HEK293T (cell line): Measurements from ENCODE around the gene RNF213.

ENCODE experiments used
- CTBP1 ChIP-seq: fragments of 450-650 bp; IDR thresholded peaks from 2 replicates; pipeline ENCODE4 v1.6.1; 2016; ENCODE audit warnings: borderline replicate concordance
- FOXA1 ChIP-seq: fragments of 450-650 bp; IDR thresholded peaks from 2 replicates; pipeline ENCODE4 v1.6.1; 2016; ENCODE audit warnings: mild to moderate bottlenecking
- FOXK2 ChIP-seq: fragments of 450-650 bp; IDR thresholded peaks from 2 replicates; pipeline ENCODE4 v1.6.1; 2016; ENCODE audit warnings: mild to moderate bottlenecking
- FOXM1 ChIP-seq: fragments of 450-650 bp; IDR thresholded peaks from 2 replicates; pipeline ENCODE4 v1.6.1; 2017; ENCODE audit warnings: mild to moderate bottlenecking, borderline replicate concordance
- NFRKB ChIP-seq: fragments of 450-650 bp; IDR thresholded peaks from 2 replicates; pipeline ENCODE4 v1.6.1; 2016; ENCODE audit warnings: mild to moderate bottlenecking, moderate library complexity
- SP1 ChIP-seq: fragments of 450-650 bp; IDR thresholded peaks from 2 replicates; pipeline ENCODE4 v1.6.1; 2017
- SUZ12 ChIP-seq: fragments of 450-650 bp; IDR thresholded peaks from 2 replicates; pipeline ENCODE4 v1.6.1; 2016; ENCODE audit warnings: mild to moderate bottlenecking
- TARDBP ChIP-seq: fragments of 450-650 bp; IDR thresholded peaks from 2 replicates; pipeline ENCODE4 v1.6.1; 2016
- TF ChIP-seq, protein P1 (sequence below): fragments of 450-650 bp; IDR thresholded peaks from 2 replicates; pipeline ENCODE4 v1.6.1; 2016

DNA sequence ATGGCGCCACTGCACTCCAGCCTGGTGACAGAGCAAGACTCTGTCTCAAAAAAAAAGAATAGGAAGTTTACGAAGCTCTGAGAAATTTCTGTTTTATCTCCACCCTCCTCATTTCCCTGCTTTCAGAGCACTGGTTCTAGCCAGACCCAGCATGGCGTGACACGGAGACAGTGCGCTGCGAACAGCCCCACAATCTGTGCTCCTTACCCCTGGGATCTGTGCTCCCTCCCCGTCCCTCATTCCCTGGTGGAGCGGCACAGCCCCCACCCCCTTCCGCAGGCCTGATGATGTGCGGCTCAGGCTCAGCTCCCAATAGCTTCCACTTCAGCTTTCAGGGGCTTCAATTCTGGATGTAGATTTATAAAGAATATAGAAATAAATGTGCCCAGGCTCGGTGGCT is 98.2 kb downstream of the RNF213 start:
- TF ChIP-seq TARDBP (no peak), CTBP1 (no peak), FOXK2 (no peak), SP1 (no peak), SUZ12 (no peak), FOXA1 (no peak), NFRKB (no peak), FOXM1 (no peak)
- TF ChIP-seq, protein P1, sequence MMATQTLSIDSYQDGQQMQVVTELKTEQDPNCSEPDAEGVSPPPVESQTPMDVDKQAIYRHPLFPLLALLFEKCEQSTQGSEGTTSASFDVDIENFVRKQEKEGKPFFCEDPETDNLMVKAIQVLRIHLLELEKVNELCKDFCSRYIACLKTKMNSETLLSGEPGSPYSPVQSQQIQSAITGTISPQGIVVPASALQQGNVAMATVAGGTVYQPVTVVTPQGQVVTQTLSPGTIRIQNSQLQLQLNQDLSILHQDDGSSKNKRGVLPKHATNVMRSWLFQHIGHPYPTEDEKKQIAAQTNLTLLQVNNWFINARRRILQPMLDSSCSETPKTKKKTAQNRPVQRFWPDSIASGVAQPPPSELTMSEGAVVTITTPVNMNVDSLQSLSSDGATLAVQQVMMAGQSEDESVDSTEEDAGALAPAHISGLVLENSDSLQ = no peak
